HFFc6 (cell line): ENCODE results near the gene UNC5CL. TPM values are rescaled to one million over a fixed set of nuclear protein-coding genes. Genes with fewer than 3 reads are reported as not detected.

Experiments used
- DNase-seq: peaks from one replicate; pipeline ENCODE4 v3.0.0-alpha.2; 2018
- H3K27ac Mint-ChIP-seq: 2 replicates; pipeline ENCODE4 v1.8.0; 2020; ENCODE audit warnings: mild to moderate bottlenecking, mixed read lengths
- H3K27me3 Mint-ChIP-seq: 2 replicates; pipeline ENCODE4 v1.8.0; 2021; ENCODE audit warnings: mild to moderate bottlenecking, moderate library complexity, mixed read lengths; ENCODE audit not compliant: insufficient read depth
- H3K36me3 Mint-ChIP-seq: 2 replicates; pipeline ENCODE4 v1.8.0; 2021; ENCODE audit warnings: low read depth, mixed read lengths
- H3K4me1 Mint-ChIP-seq: 2 replicates; pipeline ENCODE4 v1.8.0; 2020; ENCODE audit warnings: low read depth, mixed read lengths
- H3K4me3 Mint-ChIP-seq: 2 replicates; pipeline ENCODE4 v1.8.0; 2020; ENCODE audit warnings: mild to moderate bottlenecking, moderate library complexity, mixed read lengths
- H3K9me3 Mint-ChIP-seq: 2 replicates; pipeline ENCODE4 v1.8.0; 2020; ENCODE audit warnings: mild to moderate bottlenecking, mixed read lengths
- CTCF ChIP-seq: fragments of 200-600 bp; sonication (generic); IDR thresholded peaks from 2 replicates; pipeline ENCODE4 v1.5.0; 2021; ENCODE audit warnings: antibody characterized with exemption, mild to moderate bottlenecking
- long read RNA-seq: library from polyadenylated mRNA; unstranded; transcript quantifications from one replicate; pipeline ENCODE4 v2.0.0, GENCODE V29; 2019
- total RNA-seq, 6 experiments: library from RNA; stranded (reverse); fragmentation: NEBNext Ultra II Directional; extraction: Animal tissue kit (Norgen Biotek cat#: 25700); gene quantifications; 2 replicates in 1 of 6; 3 replicates in 5 of 6; pipeline ENCODE4 v1.2.3, GENCODE V29; 2021

Gene UNC5CL
- not detected for total RNA-seq
- long read RNA-seq = 0 reads

- Mint-ChIP-seq H3K4me1 (peaks cover 18% of the 10 kb centered on the region), H3K4me3 (no peak within 1 kb of the TSS), H3K27me3 (peaks cover 17% of the 10 kb centered on the region), H3K36me3 (no peaks in the 10 kb centered on the region), H3K27ac (no peak within 1 kb of the TSS), H3K9me3 (no peaks in the 10 kb centered on the region)
- TF ChIP-seq CTCF = peak; percentile 86
- peak; percentile 31 for DNase-seq
Measured at GRCh38 chr6:41039060-41039998, at the start of gene UNC5CL. Gene UNC5CL (minus strand): TSS chr6:41039221. CDS start chr6:41035074, 4,147 bp downstream.

GRCh38 chr6:41088451-41088850 is 49.4 kb upstream of the UNC5CL start:
- TF ChIP-seq CTCF = no peak
- no peak for DNase-seq
- no peaks in the 10 kb centered on the region for H3K27me3 Mint-ChIP-seq
- H3K27ac Mint-ChIP-seq = no peak overlapping the region
- no peaks in the 10 kb centered on the region for H3K9me3 Mint-ChIP-seq
- no peaks in the 10 kb centered on the region for H3K4me1 Mint-ChIP-seq
- H3K4me3 Mint-ChIP-seq = no peak overlapping the region
- H3K36me3 Mint-ChIP-seq = peaks cover 21% of the 10 kb centered on the region

GRCh38 chr6:41085182-41085581 is 46.2 kb upstream of the UNC5CL start:
- Mint-ChIP-seq H3K27ac (no peak overlapping the region), H3K27me3 (peaks cover 2% of the 10 kb centered on the region; the same call in 1 of the 2 replicates), H3K4me3 (no peak overlapping the region), H3K9me3 (no peaks in the 10 kb centered on the region), H3K36me3 (peaks cover 28% of the 10 kb centered on the region), H3K4me1 (no peaks in the 10 kb centered on the region)
- no peak for DNase-seq
- no peak for TF ChIP-seq CTCF

GRCh38 chr6:41083072-41083471 is 44.1 kb upstream of the UNC5CL start:
- H3K27ac Mint-ChIP-seq = no peak overlapping the region
- H3K4me3 Mint-ChIP-seq = no peak overlapping the region
- H3K9me3 Mint-ChIP-seq = no peaks in the 10 kb centered on the region
- 0 out of 2 replicates have a peak, but pooled peaks cover 2% of the 10 kb centered on the region for H3K4me1 Mint-ChIP-seq
- peaks cover 35% of the 10 kb centered on the region for H3K36me3 Mint-ChIP-seq
- TF ChIP-seq CTCF = no peak
- peaks cover 2% of the 10 kb centered on the region; the same call in 1 of the 2 replicates for H3K27me3 Mint-ChIP-seq
- no peak for DNase-seq

- H3K4me3 Mint-ChIP-seq = no peak overlapping the region
- H3K4me1 Mint-ChIP-seq = peaks cover 26% of the 10 kb centered on the region
- H3K27me3 Mint-ChIP-seq = peaks cover 2% of the 10 kb centered on the region; the same call in 1 of the 2 replicates
- H3K9me3 Mint-ChIP-seq = no peaks in the 10 kb centered on the region
- DNase-seq = no peak
- peak overlapping the region; percentile 6; the same call in 1 of the 2 replicates for H3K27ac Mint-ChIP-seq
- peaks cover 36% of the 10 kb centered on the region for H3K36me3 Mint-ChIP-seq
- no peak for TF ChIP-seq CTCF
Measured at GRCh38 chr6:41080621-41081020, 41.6 kb upstream of the UNC5CL start.
